Non-pigmented ciliary epithelial cell (primary cell): Measurements from ENCODE around the gene POLR3H.
"Not testable (repeated sequence)": the region's sequence is repeated elsewhere in the genome, so short reads cannot be mapped to it uniquely, and the experiment has no call there.

Experiments
- DNase-seq: peaks from one replicate; pipeline ENCODE4 v3.0.0-alpha.2; 2010; ENCODE audit warnings: low read depth

The POLR3H gene

GRCh38 chr22:41543854-41544670 is at the start of gene POLR3H:
Gene POLR3H, minus strand, starts transcription at chr22:41544470. Its CDS starts 369 bp downstream, at chr22:41544101.
- DNase-seq = peak; percentile 90

GRCh38 chr22:41593336-41593960 is 49.2 kb upstream of the POLR3H start:
- DNase-seq = not testable (repeated sequence)

- DNase-seq = peak; percentile 97
These were observed 45.3 kb upstream of the POLR3H start, which contains the start of gene PMM1 for GRCh38 chr22:41589391-41590241. Gene PMM1, minus strand, starts transcription at chr22:41589840. Its CDS starts 35 bp downstream, at chr22:41589805.

GRCh38 chr22:41587347-41587723 is 43.1 kb upstream of the POLR3H start:
- no peak for DNase-seq

- DNase-seq = no peak
These were observed 41.6 kb upstream of the POLR3H start for GRCh38 chr22:41585898-41586297.

GRCh38 chr22:41584881-41585280 is 40.6 kb upstream of the POLR3H start:
- DNase-seq = no peak

GRCh38 chr22:41582694-41583093 is 38.4 kb upstream of the POLR3H start:
- DNase-seq = no peak

- no peak for DNase-seq
These were observed 35.7 kb upstream of the POLR3H start for GRCh38 chr22:41579997-41580355.

GRCh38 chr22:41579297-41579996 is 35.2 kb upstream of the POLR3H start:
- DNase-seq = no peak

- DNase-seq = no peak
These were observed 34.5 kb upstream of the POLR3H start for GRCh38 chr22:41578818-41579217.

GRCh38 chr22:41578114-41578513 is 33.8 kb upstream of the POLR3H start:
- no peak for DNase-seq

GRCh38 chr22:41576877-41577276 is 32.6 kb upstream of the POLR3H start:
- no peak for DNase-seq

- DNase-seq = no peak
These were observed 31.3 kb upstream of the POLR3H start for GRCh38 chr22:41575533-41575932.

- DNase-seq = no peak
These were observed 30.6 kb upstream of the POLR3H start for GRCh38 chr22:41574847-41575381.

- no peak for DNase-seq
These were observed 29.4 kb upstream of the POLR3H start for GRCh38 chr22:41573677-41574076.

- not testable (repeated sequence) for DNase-seq
These were observed 28.0 kb upstream of the POLR3H start for GRCh38 chr22:41572305-41572704.

- DNase-seq = no peak
These were observed 27.5 kb upstream of the POLR3H start for GRCh38 chr22:41571786-41572185.

- no peak for DNase-seq
These were observed 26.0 kb upstream of the POLR3H start for GRCh38 chr22:41570221-41570620.

GRCh38 chr22:41568811-41569210 is 24.5 kb upstream of the POLR3H start:
- no peak for DNase-seq

GRCh38 chr22:41567512-41567768 is 23.2 kb upstream of the POLR3H start:
- DNase-seq = no peak

- no peak for DNase-seq
These were observed 21.3 kb upstream of the POLR3H start for GRCh38 chr22:41565403-41566054.
